Activated CD8-positive, alpha-beta T cell treated with anti-CD3 and anti-CD28 coated beads, Interleukin-2, amount 10 ng/mL, durations not matched to agents 7 days and 5 days (primary cell): ENCODE results near the gene TGFBR2. TPM values are rescaled to one million over a fixed set of nuclear protein-coding genes. Genes with fewer than 3 reads are reported as not detected.
A peak's percentile ranks its signal among the peaks of the same experiment; 100 is the strongest.

Experiments used
- ATAC-seq: fragments of 150-1000 bp; cut with Tn5 transposase; one replicate; pipeline ENCODE4 v1.10.0; 2021; ENCODE audit warnings: moderate library complexity
- CTCF ChIA-PET: fragments of 350-600 bp; sonication (Branson Sonifier 250); formaldehyde crosslinking; loops from one replicate; lab custom pipeline; 2021; ENCODE audit warnings: antibody characterized with exemption; lab: Charles Lee
- POLR2A ChIA-PET: fragments of 350-600 bp; sonication (Branson Sonifier 250); formaldehyde crosslinking; loops from one replicate; lab custom pipeline; 2021; ENCODE audit warnings: antibody characterized with exemption; lab: Charles Lee
- DNase-seq: peaks from one replicate; pipeline ENCODE4 v3.0.0-alpha.2; 2020
- H3K27ac Mint-ChIP-seq: one replicate; pipeline ENCODE4 v1.8.0; 2021; ENCODE audit warnings: mild to moderate bottlenecking, mixed read lengths
- H3K27me3 Mint-ChIP-seq: one replicate; pipeline ENCODE4 v1.8.0; 2021; ENCODE audit warnings: low read depth, mixed read lengths
- H3K36me3 Mint-ChIP-seq: one replicate; pipeline ENCODE4 v1.8.0; 2021; ENCODE audit warnings: low read depth, mixed read lengths
- H3K4me1 Mint-ChIP-seq: one replicate; pipeline ENCODE4 v1.8.0; 2021; ENCODE audit warnings: low read depth, mixed read lengths
- H3K4me3 Mint-ChIP-seq: one replicate; pipeline ENCODE4 v1.8.0; 2021; ENCODE audit warnings: mild to moderate bottlenecking, mixed read lengths
- H3K9me3 Mint-ChIP-seq: one replicate; pipeline ENCODE4 v1.8.0; 2022; ENCODE audit warnings: mixed read lengths; ENCODE audit not compliant: insufficient read depth
- total RNA-seq, 2 experiments: library from RNA; stranded (reverse); gene quantifications; one replicate each; pipeline ENCODE4 v1.2.3, GENCODE V29; 2021

TGFBR2 gene
- total RNA-seq, 2 experiments from 2014 or later, result 62.7 to 64.5 TPM

- ATAC-seq, result peak; percentile 41
- Mint-ChIP-seq H3K36me3 (peaks cover 74% of the 10 kb centered on the region), H3K9me3 (no peaks in the 10 kb centered on the region), H3K4me1 (peaks cover 90% of the 10 kb centered on the region), H3K27ac (peak overlapping the region; percentile 79), H3K27me3 (no peaks in the 10 kb centered on the region), H3K4me3 (peak overlapping the region; percentile 25)
- POLR2A ChIA-PET, result interaction anchor here (1.0 to 4.8 kb wide), 12 partner anchors 9 to 38 kb away, joined by 3 to 39 read pairs (median 6); partner anchors contain the start of gene TGFBR2
- CTCF ChIA-PET, result interaction anchor here (0.7 to 7.8 kb wide), 26 partner anchors 8 to 586 kb away, joined by 3 to 91 read pairs (median 5); partner anchors contain the start of gene TGFBR2
- DNase-seq, result peak; percentile 53
Observed at GRCh38 chr3:30628901-30629590, 22.6 kb downstream of the TGFBR2 start.

GRCh38 chr3:30629746-30630145, 23.3 kb downstream of the TGFBR2 start:
- peak; percentile 25 for DNase-seq
- H3K27ac Mint-ChIP-seq, result peak overlapping the region; percentile 79
- H3K4me1 Mint-ChIP-seq, result peaks cover 90% of the 10 kb centered on the region
- no peaks in the 10 kb centered on the region for H3K27me3 Mint-ChIP-seq
- H3K9me3 Mint-ChIP-seq, result no peaks in the 10 kb centered on the region
- ChIA-PET CTCF (interaction anchor here (0.7 to 7.8 kb wide), 21 partner anchors 8 to 518 kb away, joined by 3 to 91 read pairs (median 6); partner anchors contain the start of gene TGFBR2), POLR2A (interaction anchor here (1.0 to 4.8 kb wide), 12 partner anchors 9 to 37 kb away, joined by 3 to 39 read pairs (median 6); partner anchors contain the start of gene TGFBR2)
- H3K36me3 Mint-ChIP-seq, result peaks cover 74% of the 10 kb centered on the region
- H3K4me3 Mint-ChIP-seq, result peak overlapping the region; percentile 2
- no peak for ATAC-seq

- no peaks in the 10 kb centered on the region for H3K27me3 Mint-ChIP-seq
- peaks cover 78% of the 10 kb centered on the region for H3K36me3 Mint-ChIP-seq
- DNase-seq (peak; percentile 22), ATAC-seq (peak; percentile 8)
- POLR2A ChIA-PET, result interaction anchor here (0.8 to 4.8 kb wide), 3 partner anchors 8 to 23 kb away, joined by 8 to 39 read pairs (median 20); partner anchors contain the start of gene TGFBR2
- H3K4me3 Mint-ChIP-seq, result peak overlapping the region; percentile 2
- peaks cover 93% of the 10 kb centered on the region for H3K4me1 Mint-ChIP-seq
- H3K9me3 Mint-ChIP-seq, result no peaks in the 10 kb centered on the region
- CTCF ChIA-PET, result interaction anchor here (1.0 to 7.8 kb wide), 12 partner anchors 7 to 63 kb away, joined by 3 to 91 read pairs (median 8); partner anchors contain the start of gene TGFBR2
- H3K27ac Mint-ChIP-seq, result peak overlapping the region; percentile 79
Observed at GRCh38 chr3:30630238-30631030, 24.0 kb downstream of the TGFBR2 start.

- CTCF ChIA-PET, result interaction anchor here (0.7 to 7.8 kb wide), 6 partner anchors 10 to 62 kb away, joined by 3 to 91 read pairs (median 6); partner anchors contain the start of gene TGFBR2
- Mint-ChIP-seq H3K4me1 (peaks cover 93% of the 10 kb centered on the region), H3K9me3 (no peaks in the 10 kb centered on the region), H3K27me3 (no peaks in the 10 kb centered on the region), H3K27ac (peak overlapping the region; percentile 79), H3K36me3 (peaks cover 76% of the 10 kb centered on the region), H3K4me3 (peak overlapping the region; percentile 71)
- peak; percentile 63 for DNase-seq
- peak; percentile 62 for ATAC-seq
- POLR2A ChIA-PET, result interaction anchor here (0.6 to 4.8 kb wide), 8 partner anchors 9 to 153 kb away, joined by 3 to 39 read pairs (median 5); partner anchors contain the start of gene TGFBR2
Observed at GRCh38 chr3:30631243-30631904, 25.0 kb downstream of the TGFBR2 start.

GRCh38 chr3:30632065-30632464, 25.7 kb downstream of the TGFBR2 start:
- no peaks in the 10 kb centered on the region for H3K9me3 Mint-ChIP-seq
- peak overlapping the region; percentile 79 for H3K27ac Mint-ChIP-seq
- peaks cover 76% of the 10 kb centered on the region for H3K36me3 Mint-ChIP-seq
- ChIA-PET POLR2A (interaction anchor here (0.6 to 4.8 kb wide), 8 partner anchors 11 to 154 kb away, joined by 3 to 39 read pairs (median 4); partner anchors contain the start of gene TGFBR2), CTCF (interaction anchor here (0.7 to 7.8 kb wide), 5 partner anchors 9 to 61 kb away, joined by 3 to 91 read pairs (median 9); no protein-coding TSS in a partner anchor)
- DNase-seq, result peak; percentile 20
- peaks cover 94% of the 10 kb centered on the region for H3K4me1 Mint-ChIP-seq
- ATAC-seq, result no peak
- H3K27me3 Mint-ChIP-seq, result no peaks in the 10 kb centered on the region
- peak overlapping the region; percentile 71 for H3K4me3 Mint-ChIP-seq

- no peak for DNase-seq
- Mint-ChIP-seq H3K36me3 (peaks cover 78% of the 10 kb centered on the region), H3K27me3 (no peaks in the 10 kb centered on the region), H3K4me1 (peaks cover 95% of the 10 kb centered on the region), H3K27ac (peak overlapping the region; percentile 79), H3K9me3 (no peaks in the 10 kb centered on the region), H3K4me3 (peak overlapping the region; percentile 71)
- ChIA-PET POLR2A (interaction anchor here (1.2 to 4.8 kb wide), 6 partner anchors 10 to 33 kb away, joined by 3 to 39 read pairs (median 4); partner anchors contain the start of gene TGFBR2), CTCF (interaction anchor here (1.7 to 7.8 kb wide), 4 partner anchors 11 to 61 kb away, joined by 4 to 91 read pairs (median 26); no protein-coding TSS in a partner anchor)
- ATAC-seq, result no peak
Observed at GRCh38 chr3:30632521-30632920, 26.1 kb downstream of the TGFBR2 start.

- H3K4me3 Mint-ChIP-seq, result no peak overlapping the region
- peaks cover 85% of the 10 kb centered on the region for H3K36me3 Mint-ChIP-seq
Observed at GRCh38 chr3:30633718-30634117, 27.3 kb downstream of the TGFBR2 start.

GRCh38 chr3:30634761-30635735, 28.6 kb downstream of the TGFBR2 start:
- no peaks in the 10 kb centered on the region for H3K9me3 Mint-ChIP-seq
- H3K27me3 Mint-ChIP-seq, result no peaks in the 10 kb centered on the region
- peak overlapping the region; percentile 85 for H3K27ac Mint-ChIP-seq
- peaks cover 97% of the 10 kb centered on the region for H3K4me1 Mint-ChIP-seq
- DNase-seq, result no peak
- ATAC-seq, result no peak
- ChIA-PET CTCF (interaction anchor here (0.9 to 7.8 kb wide), 9 partner anchors 8 to 623 kb away, joined by 3 to 42 read pairs (median 4); no protein-coding TSS in a partner anchor), POLR2A (interaction anchor here (0.7 to 3.5 kb wide), 8 partner anchors 9 to 50 kb away, joined by 3 to 18 read pairs (median 4); partner anchors contain the start of gene TGFBR2)
- H3K4me3 Mint-ChIP-seq, result peak overlapping the region; percentile 31
- H3K36me3 Mint-ChIP-seq, result peaks cover 79% of the 10 kb centered on the region

More at GRCh38 chr3:30633718-30634117, 27.3 kb downstream of the TGFBR2 start:
- POLR2A ChIA-PET, result interaction anchor here (0.6 to 3.5 kb wide), 4 partner anchors 9 to 31 kb away, joined by 3 to 20 read pairs (median 10); partner anchors contain the start of gene TGFBR2
- H3K27me3 Mint-ChIP-seq, result no peaks in the 10 kb centered on the region
- no peaks in the 10 kb centered on the region for H3K9me3 Mint-ChIP-seq
- peak overlapping the region; percentile 26 for H3K27ac Mint-ChIP-seq
- ATAC-seq (no peak), DNase-seq (no peak)
- CTCF ChIA-PET, result interaction anchor here (0.6 to 7.8 kb wide), 6 partner anchors 9 to 61 kb away, joined by 3 to 42 read pairs (median 4); no protein-coding TSS in a partner anchor
- peaks cover 97% of the 10 kb centered on the region for H3K4me1 Mint-ChIP-seq

- CTCF ChIA-PET, result interaction anchor here (0.7 to 1.4 kb wide), 5 partner anchors 9 to 54 kb away, joined by 3 to 7 read pairs (median 3); no protein-coding TSS in a partner anchor
- POLR2A ChIA-PET, result interaction anchor here (1.0 to 1.9 kb wide), 5 partner anchors 9 to 33 kb away, joined by 3 to 5 read pairs (median 3); partner anchors contain the start of gene TGFBR2
- peak overlapping the region; percentile 51 for H3K4me3 Mint-ChIP-seq
- no peak for ATAC-seq
- peak; percentile 17 for DNase-seq
- H3K27ac Mint-ChIP-seq, result peak overlapping the region; percentile 81
- H3K9me3 Mint-ChIP-seq, result no peaks in the 10 kb centered on the region
- peaks cover 97% of the 10 kb centered on the region for H3K4me1 Mint-ChIP-seq
- no peaks in the 10 kb centered on the region for H3K27me3 Mint-ChIP-seq
- peaks cover 70% of the 10 kb centered on the region for H3K36me3 Mint-ChIP-seq
Observed at GRCh38 chr3:30637310-30638219, 31.2 kb downstream of the TGFBR2 start.
